HepG2 (cell line): Measurements from ENCODE around the gene NR5A2. TPM values are rescaled to one million over a fixed set of nuclear protein-coding genes. Genes with fewer than 3 reads are reported as not detected.

Experiments
- ATAC-seq: fragments of 200-7000 bp; cut with Tn5 transposase; 3 replicates; pipeline ENCODE4 v1.9.1; 2020; ENCODE audit warnings: mild to moderate bottlenecking, moderate library complexity
- BruUV-seq: library from RNA; stranded (reverse); fragments of 400-500 nt; replicated peaks from 2 replicates; lab custom pipeline; 2021; lab: Mats Ljungman, UMichigan
- CTCF ChIA-PET: fragments of 300-600 bp; formaldehyde crosslinking; extraction: SDS; loops from one replicate; lab custom pipeline; 2021; ENCODE audit warnings: low total read pairs, inconsistent platforms, low intra/inter-chr PET ratio; lab: Yijun Ruan, JAX
- POLR2A ChIA-PET: fragments of 350-600 bp; sonication (Branson Sonifier 250); formaldehyde crosslinking; loops from one replicate; lab custom pipeline; 2020; ENCODE audit warnings: antibody characterized with exemption, inconsistent platforms; lab: Yijun Ruan, JAX
- DNase-seq: peaks from one replicate; pipeline ENCODE4 v3.0.0-alpha.2; 2015; ENCODE audit warnings: low spot score
- FAIRE-seq: peaks from 3 replicates; lab custom pipeline; 2011; peaks lifted over from hg19 to GRCh38; lab: Jason Lieb, UNC
- H2AFZ ChIP-seq: one replicate; pipeline ENCODE4 v1.6.1; 2011; ENCODE audit warnings: low read length, inconsistent platforms
- H3K27ac ChIP-seq: fragments of 300-600 bp; 3 replicates; pipeline ENCODE4 v1.8.0; 2011; ENCODE audit warnings: mixed run types, mild to moderate bottlenecking, mixed read lengths, low read length, inconsistent platforms; ENCODE audit not compliant: insufficient read depth; ENCODE audit errors: extremely low read length
- H3K27me3 ChIP-seq, 2 experiments: fragments of 200-600 bp in 1 of 2; 2 replicates in 1 of 2; 3 replicates in 1 of 2; pipeline versions ENCODE4 v1.6.0 to v1.8.0; 2011; ENCODE audit warnings: low read length in 2 of 2, mild to moderate bottlenecking in 2 of 2, moderate library complexity in 2 of 2, inconsistent platforms in 1 of 2; ENCODE audit not compliant: insufficient read depth in 2 of 2, control insufficient read depth in 1 of 2
- H3K36me3 ChIP-seq, 2 experiments: fragments of 200-600 bp in 1 of 2; replicated peaks in 1 of 2; 2 replicates in 1 of 2; 3 replicates in 1 of 2; pipeline versions ENCODE4 v1.5.1 to v1.8.0; 2011; ENCODE audit warnings: low read length in 2 of 2, inconsistent platforms in 1 of 2; ENCODE audit not compliant: insufficient read depth in 2 of 2, control insufficient read depth in 1 of 2
- H3K4me1 ChIP-seq: 2 replicates; pipeline ENCODE4 v1.5.1; 2012; ENCODE audit warnings: low read length, inconsistent platforms; ENCODE audit not compliant: insufficient read depth
- H3K4me2 ChIP-seq: 2 replicates; pipeline ENCODE4 v1.6.0; 2011; ENCODE audit warnings: low read depth, low read length, inconsistent platforms
- H3K4me3 ChIP-seq, 3 experiments: fragments of 200-600 bp in 1 of 3; sonication (generic), shearing (Covaris generic) in 1 of 3; replicated peaks in 1 of 3; 2 replicates each; pipeline ENCODE4 v1.5.1; 2011 to 2016; ENCODE audit warnings: low read length in 3 of 3, inconsistent platforms in 2 of 3, low read depth in 2 of 3, mild to moderate bottlenecking in 2 of 3, control low read depth in 1 of 3, mixed read lengths in 1 of 3; ENCODE audit not compliant: insufficient read depth in 1 of 3
- H3K79me2 ChIP-seq: one replicate; pipeline ENCODE4 v1.6.1; 2011; ENCODE audit warnings: low read length, inconsistent platforms; ENCODE audit not compliant: insufficient read depth
- H3K9ac ChIP-seq: 2 replicates; pipeline ENCODE4 v1.6.0; 2011; ENCODE audit warnings: mild to moderate bottlenecking, low read depth, low read length, inconsistent platforms; ENCODE audit not compliant: insufficient read depth
- H3K9me3 ChIP-seq: 2 replicates; pipeline ENCODE4 v1.5.1; 2012; ENCODE audit warnings: mild to moderate bottlenecking, low read length
- H4K20me1 ChIP-seq: 2 replicates; pipeline ENCODE4 v1.6.0; 2011; ENCODE audit warnings: inconsistent platforms, mild to moderate bottlenecking, low read length, moderate library complexity; ENCODE audit not compliant: insufficient read depth
- ATF1 ChIP-seq: IDR thresholded peaks from 2 replicates; pipeline ENCODE4 v1.6.1; 2016; ENCODE audit warnings: mild to moderate bottlenecking, control low read depth
- DR1 ChIP-seq: sonication (generic); formaldehyde crosslinking; IDR thresholded peaks from 2 replicates; pipeline ENCODE4 v1.8.0; 2021; ENCODE audit warnings: mild to moderate bottlenecking, missing genetic modification reagents, inconsistent platforms
- ETS1 ChIP-seq: sonication (generic); formaldehyde crosslinking; IDR thresholded peaks from 2 replicates; pipeline ENCODE4 v1.4.0; 2020; ENCODE audit warnings: missing genetic modification reagents
- EZH2 ChIP-seq: conservative IDR thresholded peaks from 2 replicates; pipeline ENCODE4 v1.6.1; 2012; ENCODE audit warnings: mild to moderate bottlenecking, low read depth, low read length, moderate library complexity
- GATAD2A ChIP-seq: IDR thresholded peaks from 2 replicates; pipeline ENCODE4 v1.6.1; 2016
- PBX3 ChIP-seq: sonication (generic); formaldehyde crosslinking; IDR thresholded peaks from 2 replicates; pipeline ENCODE4 v1.8.1; 2023; ENCODE audit warnings: missing genetic modification reagents, inconsistent platforms, borderline replicate concordance
- TFAP4 ChIP-seq: sonication (generic); IDR thresholded peaks from 2 replicates; pipeline ENCODE4 v1.6.1; 2016; ENCODE audit warnings: low read depth, borderline replicate concordance
- ZNF362 ChIP-seq: sonication (generic); formaldehyde crosslinking; IDR thresholded peaks from 2 replicates; pipeline ENCODE4 v1.4.0; 2020; ENCODE audit warnings: missing genetic modification reagents, mild to moderate bottlenecking, borderline replicate concordance
- ZNF367 ChIP-seq: sonication (generic); formaldehyde crosslinking; IDR thresholded peaks from 2 replicates; pipeline ENCODE4 v1.4.0; 2020; ENCODE audit warnings: missing genetic modification reagents, borderline replicate concordance
- ZNF382 ChIP-seq: sonication (generic); formaldehyde crosslinking; IDR thresholded peaks from 2 replicates; pipeline ENCODE4 v1.5.0; 2020; ENCODE audit warnings: missing genetic modification reagents, mild to moderate bottlenecking, borderline replicate concordance
- WGBS: methylation state at CpG from one replicate; pipeline ENCODE4 v1.1.6; 2017; ENCODE audit warnings: low lambda C conversion rate; 5-methylcytosine and 5-hydroxymethylcytosine counted together
- in situ Hi-C: cut with HindIII; loops from 2 replicates; pipeline ENCODE4 v1.10.0; 2017; ENCODE audit warnings: low pct_unique_long_range_greater_than_20kb; ENCODE audit not compliant: extremely low pct_ligation_motif_present
- intact Hi-C: fragments of 100-400 bp; cut with micrococcal nuclease; formaldehyde crosslinking; loops from one replicate; pipeline ENCODE4 v1.10.0; 2022; ENCODE audit not compliant: unreplicated experiment
- polyA plus RNA-seq, 8 experiments: library from polyadenylated mRNA; depleted of rRNA in 3 of 8; stranded (reverse) in 7 of 8; unstranded in 1 of 8; fragments of >200 nt; fragmentation: Illumina TruSeq in 4 of 8; extraction: Trizol in 4 of 8; gene quantifications; 2 replicates each; pipeline versions ENCODE4 v1.2.1 to v1.2.3, GENCODE V29; 2011 to 2016; ENCODE audit warnings: low read depth in 4 of 8, missing spikeins in 1 of 8, mixed read lengths in 1 of 8; ENCODE audit not compliant: insufficient read depth in 1 of 8
- total RNA-seq, 5 experiments: library from RNA; depleted of rRNA; stranded (reverse); fragments of >200 nt; fragmentation: Illumina TruSeq; extraction: Trizol; gene quantifications; 2 replicates each; pipeline ENCODE4 v1.2.3, GENCODE V29; 2016; ENCODE audit warnings: low read depth in 1 of 5

NR5A2 gene
- total and polyA plus RNA-seq, 2 of the 13 experiments (the other 11 are each of a cell fraction or from before 2014, with no cell fraction given): 0.24 to 2.8 TPM

GRCh38 chr1:200037501-200037900 lies 10.0 kb downstream of the NR5A2 start:
- in situ Hi-C loops (no loop called here), intact Hi-C loops (no loop called here)
- no peak overlapping the region for H3K9ac ChIP-seq
- DNase-seq (no peak), ATAC-seq (no peak), FAIRE-seq (no peak)
- no TSS peak for BruUV-seq
- no peaks in the 10 kb centered on the region for H3K36me3 ChIP-seq
- 38% methylated on average over 2 of the region's 2 CpGs for WGBS
- TF ChIP-seq ZNF367 (no peak), PBX3 (CRISPR knock-in tag) (no peak), ZNF362 (CRISPR knock-in tag) (no peak), DR1 (no peak), ZNF382 (CRISPR knock-in tag) (no peak)
- CTCF ChIA-PET: no interaction called here
- H3K27ac ChIP-seq: no peak overlapping the region
- H3K4me2 ChIP-seq: no peak overlapping the region
- H3K4me3 ChIP-seq: no peak overlapping the region
- no peaks in the 10 kb centered on the region for H3K79me2 ChIP-seq
- no peak overlapping the region for H2AFZ ChIP-seq
- H4K20me1 ChIP-seq: no peaks in the 10 kb centered on the region; the same call in 1 of the 2 replicates
- POLR2A ChIA-PET: no interaction called here
- no peaks in the 10 kb centered on the region for H3K9me3 ChIP-seq
- H3K27me3 ChIP-seq: peaks cover 11 to 55% of the 10 kb centered on the region in 2 experiments
- H3K4me1 ChIP-seq: peaks cover 37% of the 10 kb centered on the region

- H3K9ac ChIP-seq: no peak overlapping the region
- FAIRE-seq (no peak), DNase-seq (no peak), ATAC-seq (no peak)
- in situ Hi-C loops: no loop called here
- H3K79me2 ChIP-seq: no peaks in the 10 kb centered on the region
- no peak overlapping the region for H3K4me3 ChIP-seq
- no peak overlapping the region for H2AFZ ChIP-seq
- H3K9me3 ChIP-seq: no peaks in the 10 kb centered on the region
- intact Hi-C loops: no loop called here
- CTCF ChIA-PET: no interaction called here
- H3K36me3 ChIP-seq: no peaks in the 10 kb centered on the region
- 41% methylated on average over 8 of the region's 8 CpGs for WGBS
- POLR2A ChIA-PET: no interaction called here
- no TSS peak for BruUV-seq
- H3K27ac ChIP-seq: no peak overlapping the region
- no peak overlapping the region for H3K4me2 ChIP-seq
- TF ChIP-seq ETS1 (CRISPR knock-in tag) (no peak), EZH2 (peak; percentile 63; the same call in 1 of the 2 replicates), TFAP4 (no peak), ATF1 (CRISPR knock-in tag) (no peak), GATAD2A (CRISPR knock-in tag) (no peak)
- peaks cover 13 to 59% of the 10 kb centered on the region in 2 experiments for H3K27me3 ChIP-seq
- peaks cover 41% of the 10 kb centered on the region for H3K4me1 ChIP-seq
- no peaks in the 10 kb centered on the region; the same call in 1 of the 2 replicates for H4K20me1 ChIP-seq
Measured at GRCh38 chr1:200037904-200038303, 10.4 kb downstream of the NR5A2 start.
